HG02938 (cell line): ENCODE measurements around the gene TBC1D5.
"Not testable (repeated sequence)": the region's sequence is repeated elsewhere in the genome, so short reads cannot be mapped to it uniquely, and the experiment has no call there.

Experiments used
- ATAC-seq: cut with Tn5 transposase; IDR thresholded peaks from one replicate; pipeline ENCODE4 v1.9.1; 2021; ENCODE audit warnings: mild to moderate bottlenecking, moderate library complexity; ENCODE audit not compliant: unreplicated experiment

TBC1D5 gene

DNA sequence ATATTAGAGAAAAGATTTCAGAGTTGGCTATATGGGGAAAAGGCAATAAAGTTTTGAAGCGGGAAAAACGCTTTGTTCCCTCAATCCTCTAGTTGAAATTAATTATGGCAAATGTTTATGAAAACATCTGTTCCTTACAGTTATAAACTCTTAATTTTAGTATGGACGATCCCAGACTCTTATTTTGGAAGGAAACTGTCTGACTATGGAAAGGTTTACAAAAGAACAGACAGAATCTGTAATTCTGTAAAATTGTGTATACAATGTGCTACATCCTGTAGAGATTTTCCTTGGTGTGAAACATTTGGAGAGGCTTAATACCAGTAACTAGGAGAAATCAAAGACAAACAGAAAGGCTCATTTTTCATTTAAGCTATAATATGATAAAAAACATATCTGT is 311.8 kb downstream of the TBC1D5 start:
- ATAC-seq, result no peak

DNA sequence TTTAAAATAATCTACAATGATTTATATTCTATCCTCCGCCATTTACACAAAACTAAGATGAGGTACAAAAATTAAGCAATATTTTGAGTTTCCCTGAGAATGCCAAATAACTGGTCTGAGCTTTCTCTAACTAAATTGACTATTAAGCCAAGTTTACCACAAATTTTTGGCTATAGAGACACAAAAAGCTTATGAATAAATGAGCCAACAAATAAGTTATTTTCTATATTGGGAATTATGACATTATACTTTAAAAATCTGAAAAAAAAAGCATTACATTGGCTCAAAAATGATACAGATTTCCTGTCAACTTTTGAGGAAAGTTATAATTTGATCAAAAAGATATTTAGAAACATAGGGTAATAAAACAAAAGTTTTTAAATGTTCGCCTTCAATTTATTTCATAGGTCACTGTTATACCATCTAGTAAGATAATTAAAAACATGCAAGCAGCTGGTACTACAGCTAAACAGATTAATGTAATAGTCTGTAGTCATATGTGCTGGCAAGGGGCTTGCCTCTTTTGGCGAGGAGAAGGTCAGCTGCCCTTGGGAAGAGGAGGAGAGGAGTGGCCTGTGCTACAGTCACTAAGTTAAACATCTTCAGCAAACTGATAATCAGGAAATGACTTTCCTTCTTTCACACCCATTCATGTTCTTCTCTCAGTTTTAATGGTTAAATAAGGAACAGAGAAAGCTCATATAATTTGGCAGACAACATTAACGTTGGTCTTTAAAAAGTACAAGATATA is 318.5 kb downstream of the TBC1D5 start:
- no peak for ATAC-seq

DNA sequence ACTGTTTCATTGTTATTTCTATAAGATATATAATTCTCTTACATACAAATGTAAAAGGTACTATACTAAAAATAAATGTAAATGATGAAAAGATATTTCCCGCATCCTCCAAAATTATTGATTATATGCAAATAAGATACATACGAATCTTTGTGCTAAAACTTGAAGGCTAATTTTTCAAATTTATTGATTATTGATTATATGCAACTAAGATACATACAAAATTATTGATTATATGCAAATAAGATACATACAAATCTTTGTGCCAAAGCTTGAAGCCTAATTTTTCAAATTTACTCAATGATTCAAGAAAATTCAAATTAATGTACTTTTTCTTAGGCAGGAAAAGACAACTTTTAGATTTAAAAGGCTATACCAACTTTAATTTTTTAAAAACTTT is 319.8 kb downstream of the TBC1D5 start:
- no peak for ATAC-seq

DNA sequence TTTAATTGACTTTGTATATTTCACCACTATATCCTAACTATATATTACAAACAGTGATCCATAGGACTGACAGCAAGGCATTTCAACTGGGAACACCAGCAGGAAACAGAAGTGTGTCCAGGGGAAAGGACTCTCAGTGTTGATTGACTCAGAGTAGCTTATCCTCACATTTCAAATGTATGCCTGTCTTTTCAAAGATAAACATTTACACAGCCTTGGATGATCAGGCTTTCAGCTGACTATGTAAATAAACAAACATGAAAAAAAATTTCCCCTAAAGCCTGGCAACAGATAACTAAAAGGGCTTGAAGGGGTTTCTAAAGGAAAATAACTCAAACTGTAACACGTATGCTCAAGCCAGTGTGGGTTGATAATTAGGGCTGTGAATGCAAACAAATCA is 321.8 kb downstream of the TBC1D5 start:
- no peak for ATAC-seq

DNA sequence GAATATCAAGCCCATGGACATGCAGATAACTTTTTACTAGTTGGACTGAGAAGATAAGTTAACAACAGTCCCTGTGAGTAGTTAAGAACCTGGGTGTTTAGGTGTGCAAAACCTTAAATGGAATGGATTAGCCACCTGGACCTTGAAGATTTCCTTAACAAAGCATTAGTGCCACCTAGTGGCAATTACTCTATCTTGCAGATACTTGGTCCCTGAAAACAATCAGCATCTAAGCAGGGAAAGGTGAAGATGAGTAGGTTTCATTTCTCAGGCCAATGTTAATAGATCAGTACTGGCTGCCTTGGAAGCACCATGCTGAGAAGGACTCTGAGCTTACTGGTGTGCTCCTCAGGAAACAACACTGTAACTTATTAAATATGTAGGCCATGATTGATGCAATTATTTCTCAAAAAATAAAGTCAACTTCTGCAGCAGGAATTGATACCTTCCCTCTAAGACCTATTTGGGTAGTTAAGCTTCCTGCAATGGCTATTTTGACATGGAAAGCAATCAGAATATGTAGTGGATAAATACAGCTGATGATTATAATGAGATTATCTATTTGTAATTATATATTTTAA is 329.4 kb downstream of the TBC1D5 start:
- peak; percentile 83 for ATAC-seq

DNA sequence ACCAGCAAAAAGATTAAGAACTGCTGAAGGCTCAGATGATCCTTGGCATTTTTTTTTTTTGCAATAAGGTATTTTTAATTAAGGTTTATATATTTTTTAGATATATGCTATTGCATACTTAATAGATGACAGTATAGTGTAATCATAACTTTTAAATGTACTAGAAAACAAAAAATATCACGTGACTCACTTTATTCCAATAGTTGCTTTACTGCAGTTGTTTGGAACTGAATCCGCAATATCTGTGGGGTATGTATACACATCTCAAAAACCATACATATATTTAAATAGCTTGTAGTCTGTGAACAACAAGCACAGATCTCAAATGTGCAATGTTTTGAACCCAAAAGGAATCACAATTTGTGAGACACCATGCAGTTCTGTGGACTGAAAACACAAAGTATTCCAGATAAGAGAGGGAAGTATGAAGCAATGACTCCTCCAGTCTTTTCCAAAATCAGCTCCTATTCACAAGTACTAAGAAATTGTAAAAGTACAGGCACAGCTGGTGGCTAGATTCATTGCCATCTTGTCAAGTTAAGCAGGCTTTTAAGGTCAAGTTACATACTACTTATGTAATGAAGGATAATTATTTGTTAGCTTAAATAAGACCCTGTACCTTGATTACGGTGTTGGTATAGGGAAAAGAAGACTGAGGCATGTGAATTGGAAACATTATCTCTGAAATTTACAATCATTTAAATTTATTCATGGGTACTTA is 331.1 kb downstream of the TBC1D5 start:
- ATAC-seq, result no peak

DNA sequence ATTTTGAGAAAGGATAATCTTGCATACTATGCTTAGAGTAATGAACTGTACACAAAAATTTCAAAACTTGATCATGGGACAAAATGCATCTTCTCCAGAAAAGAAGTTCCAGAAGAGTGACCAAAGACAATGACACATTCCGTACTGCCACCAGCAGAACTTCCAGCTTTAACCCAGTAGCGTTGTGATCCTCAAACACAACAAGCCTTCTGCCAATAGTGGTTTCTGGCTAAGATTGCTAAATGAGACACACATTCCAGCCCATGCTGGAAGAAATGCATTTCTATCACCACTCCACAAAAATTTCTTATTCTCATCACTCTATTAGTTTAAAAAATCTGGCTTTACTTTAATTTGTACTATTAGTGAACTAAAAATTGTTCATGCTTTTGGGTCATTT is 334.9 kb downstream of the TBC1D5 start:
- no peak for ATAC-seq

DNA sequence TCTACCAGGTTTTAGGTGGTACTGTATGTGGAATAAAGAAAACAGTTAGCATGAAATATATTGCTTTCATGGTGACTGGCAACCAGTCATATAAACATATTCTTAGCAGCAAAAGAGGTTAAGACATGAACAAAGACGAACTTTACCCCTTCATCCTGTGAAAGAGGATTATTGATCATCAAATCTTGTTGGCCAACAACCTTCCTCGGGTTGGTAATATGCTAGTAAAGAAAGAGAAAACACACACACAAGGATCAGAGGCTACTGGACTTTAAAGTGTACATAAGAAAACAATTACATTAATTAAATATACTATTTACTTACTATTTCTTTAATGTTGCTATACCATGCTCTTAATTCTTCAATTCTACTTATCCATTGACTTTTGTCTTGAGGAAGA is 337.9 kb downstream of the TBC1D5 start:
- no peak for ATAC-seq

DNA sequence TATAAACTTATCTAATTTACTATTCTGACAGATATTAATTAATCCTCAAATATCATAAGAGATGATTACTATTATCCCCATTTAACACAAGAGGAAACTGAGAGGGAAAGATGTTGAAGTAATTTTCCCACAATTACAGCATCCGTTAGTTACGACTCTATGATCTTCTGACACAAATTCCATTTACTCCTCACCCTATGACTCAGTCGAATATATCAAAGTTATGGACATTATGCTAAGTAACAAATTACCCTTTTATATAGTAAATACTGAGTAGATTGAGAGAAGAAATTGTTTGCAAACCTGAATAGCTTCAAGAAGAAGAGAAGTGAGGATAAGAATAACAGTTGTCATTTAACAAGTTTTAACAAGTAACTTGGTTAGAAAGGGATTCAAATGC is 340.0 kb downstream of the TBC1D5 start:
- no peak for ATAC-seq

DNA sequence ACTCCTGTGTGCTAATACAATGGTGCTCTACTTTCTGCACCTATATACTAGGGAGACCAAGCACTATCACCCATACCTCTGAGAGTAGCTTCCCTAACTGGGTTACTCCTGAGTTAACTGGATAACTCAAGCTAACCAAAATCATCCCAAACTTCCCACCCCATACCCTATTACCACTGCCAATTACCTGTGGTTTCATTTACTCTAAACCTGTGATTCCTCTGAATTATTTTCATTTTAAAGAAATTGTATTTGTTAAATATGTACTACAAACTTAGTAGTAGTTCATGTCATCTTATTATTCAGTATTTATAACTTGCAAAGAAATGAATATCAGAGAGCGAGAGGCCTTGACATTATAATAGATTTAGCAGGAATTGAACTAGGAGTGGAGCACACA is 340.5 kb downstream of the TBC1D5 start:
- ATAC-seq, result no peak

DNA sequence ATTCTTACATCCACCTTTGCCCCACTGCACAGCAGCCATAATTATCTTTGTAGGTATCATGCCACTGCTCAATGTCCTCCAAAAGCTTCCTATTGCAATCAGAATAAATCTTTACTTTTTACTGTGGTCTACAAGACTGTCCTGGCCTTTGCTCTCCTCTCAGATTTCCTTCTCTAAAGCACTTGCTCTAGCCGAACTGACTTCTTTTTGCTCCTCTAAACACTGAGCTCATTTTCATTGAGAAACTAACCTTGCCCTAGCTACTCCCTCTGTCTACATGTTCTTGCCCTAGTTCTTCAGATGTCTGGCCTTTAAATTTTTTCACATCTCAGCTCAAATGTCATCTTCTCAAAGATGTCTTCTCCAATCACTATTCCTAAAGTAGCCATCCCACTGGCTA is 342.8 kb downstream of the TBC1D5 start:
- peak; percentile 28 for ATAC-seq

DNA sequence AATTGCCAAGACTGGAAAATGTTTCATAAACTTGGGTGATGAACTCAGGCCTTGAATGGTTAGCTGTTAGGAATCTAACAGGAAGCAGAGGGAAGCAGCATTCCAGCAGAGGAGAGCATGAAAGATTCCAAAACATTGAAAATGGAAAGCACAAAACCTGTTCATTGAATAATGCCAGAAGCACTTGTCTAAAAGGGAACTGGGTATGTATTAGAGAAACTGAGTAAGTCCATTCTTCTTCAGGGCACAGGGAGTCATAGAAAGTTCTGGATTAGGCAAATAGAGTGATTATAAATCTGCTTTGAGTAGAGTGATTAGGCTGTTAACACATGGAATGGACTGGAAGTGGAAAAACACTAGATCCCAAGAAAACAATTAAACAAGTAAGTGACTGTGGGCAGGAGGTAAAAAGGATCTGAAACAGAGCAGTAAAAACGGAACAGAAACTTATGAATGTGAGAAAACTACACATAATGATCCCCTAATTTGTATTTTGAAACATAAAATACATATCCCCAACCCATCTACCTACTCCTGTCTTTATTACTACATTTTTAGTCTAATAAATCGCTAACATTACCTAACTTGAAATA is 343.4 kb downstream of the TBC1D5 start:
- ATAC-seq, result peak; percentile 99

DNA sequence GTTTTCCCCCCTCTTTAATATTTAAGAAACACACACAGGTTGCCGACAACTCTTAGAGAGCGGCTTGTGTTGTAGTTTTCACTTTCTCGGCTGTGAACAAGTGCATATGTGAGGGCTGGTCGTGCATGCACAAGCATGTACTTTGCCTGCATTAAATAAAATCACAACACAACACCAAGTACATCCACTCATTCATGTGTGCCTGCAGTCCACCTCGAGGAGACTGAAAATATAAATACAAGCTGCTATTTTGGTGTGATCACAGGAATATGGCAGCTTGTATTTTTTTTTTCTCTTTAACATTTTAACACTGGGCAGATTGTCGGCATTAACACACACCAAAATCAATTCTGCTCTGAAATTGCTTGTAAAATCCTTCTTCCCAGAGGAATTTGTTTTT is 346.4 kb downstream of the TBC1D5 start:
- ATAC-seq, result no peak

DNA sequence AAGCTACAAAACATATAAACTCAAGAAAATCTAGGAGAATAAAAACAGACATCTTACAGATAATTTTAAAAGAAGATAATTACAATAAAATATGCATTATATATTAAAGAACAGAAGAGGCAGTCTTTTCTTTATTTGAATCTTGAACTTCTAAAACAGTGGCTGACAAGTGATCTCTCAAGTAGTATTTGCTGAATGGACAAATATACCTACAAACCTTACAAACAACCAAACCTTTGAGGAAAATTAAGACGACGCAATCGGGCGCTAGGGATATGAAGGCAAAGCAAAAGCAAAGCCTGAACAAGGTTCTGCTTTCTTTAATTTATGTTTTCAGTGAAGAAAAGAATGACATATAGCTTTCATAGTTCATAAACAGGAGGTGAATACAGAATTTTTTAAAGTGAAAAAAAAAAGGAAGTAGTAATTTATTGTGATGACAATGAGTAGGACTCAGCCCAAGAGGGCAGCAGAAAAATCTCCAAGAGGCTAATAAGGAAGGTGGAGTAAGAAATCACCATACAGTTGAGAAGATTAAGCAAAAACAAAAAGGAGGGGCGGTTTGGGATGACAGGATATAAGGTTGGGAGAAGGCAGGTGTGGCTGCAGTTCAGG is 347.8 kb downstream of the TBC1D5 start:
- no peak for ATAC-seq

DNA sequence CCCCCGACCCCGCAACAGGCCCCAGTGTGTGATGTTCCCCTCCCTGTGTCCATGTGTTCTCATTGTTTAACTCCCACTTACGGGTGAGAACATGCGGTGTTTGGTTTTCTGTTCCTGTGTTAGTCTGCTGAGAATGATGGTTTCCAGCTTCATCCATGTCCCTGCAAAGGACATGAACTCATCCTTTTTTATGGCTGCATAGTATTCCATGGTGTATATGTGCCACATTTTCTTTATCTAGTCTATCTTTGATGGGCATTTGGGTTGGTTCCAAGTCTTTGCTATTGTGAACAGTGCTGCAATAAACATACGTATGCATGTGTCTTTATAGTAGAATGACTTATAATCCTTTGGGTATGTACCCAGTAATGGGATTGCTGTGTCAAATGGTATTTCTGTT is 349.9 kb downstream of the TBC1D5 start:
- ATAC-seq, result not testable (repeated sequence)

DNA sequence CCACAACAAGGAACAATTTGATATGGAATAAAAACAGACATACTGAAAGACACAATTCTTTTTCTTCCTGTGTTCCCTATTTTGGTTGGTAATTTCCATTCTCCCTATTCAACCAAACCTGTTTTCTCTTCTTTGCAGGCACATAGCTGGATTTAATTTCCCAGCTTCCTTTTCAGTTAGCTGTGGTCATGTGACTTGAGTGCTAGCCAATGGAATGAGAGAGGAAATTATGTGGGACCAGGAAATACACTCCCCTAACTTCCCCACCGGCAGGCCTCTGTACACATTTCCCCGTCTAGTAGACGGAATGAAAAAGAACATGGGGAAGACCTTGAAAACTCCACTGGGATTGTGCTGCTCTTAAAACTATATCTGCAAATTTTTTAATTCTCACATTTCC is 351.6 kb downstream of the TBC1D5 start:
- ATAC-seq, result no peak

DNA sequence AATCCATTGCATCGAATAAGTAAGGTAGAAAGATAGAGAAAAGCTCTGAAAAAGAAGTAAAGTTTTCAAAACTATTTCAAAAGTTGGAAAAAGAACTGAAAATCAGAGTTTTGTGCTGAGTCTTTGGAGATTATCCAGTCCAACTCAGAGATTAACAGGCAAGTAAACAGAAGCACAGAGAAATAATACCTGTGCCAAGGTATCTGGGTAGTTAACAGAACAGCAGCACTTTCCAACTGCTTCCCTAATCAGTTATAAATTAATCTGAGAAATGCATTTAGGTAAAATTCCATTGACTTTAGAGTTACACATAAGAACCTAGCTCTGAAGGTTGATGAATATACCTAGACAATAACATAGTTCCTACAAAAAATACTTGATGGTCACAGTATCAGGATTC is 355.3 kb downstream of the TBC1D5 start:
- ATAC-seq, result no peak

DNA sequence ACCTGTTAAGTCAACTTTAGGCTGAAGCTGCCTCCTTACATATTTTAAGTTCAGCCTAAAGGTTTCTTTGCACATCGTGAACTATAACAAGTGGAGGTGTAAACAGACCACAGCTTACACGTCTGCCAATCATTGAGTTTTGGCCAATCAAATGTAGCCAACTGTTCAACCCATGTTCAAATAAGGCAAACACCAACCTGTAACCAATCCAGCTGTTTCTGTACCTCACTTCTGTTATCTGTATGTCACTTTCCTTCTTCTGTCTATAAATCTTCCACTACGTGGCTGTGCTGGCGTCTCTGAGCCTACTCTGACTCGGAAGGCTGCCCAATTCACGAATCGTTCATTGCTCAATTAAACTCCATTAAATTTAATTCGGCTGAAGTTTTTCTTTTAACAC is 356.0 kb downstream of the TBC1D5 start:
- no peak for ATAC-seq

DNA sequence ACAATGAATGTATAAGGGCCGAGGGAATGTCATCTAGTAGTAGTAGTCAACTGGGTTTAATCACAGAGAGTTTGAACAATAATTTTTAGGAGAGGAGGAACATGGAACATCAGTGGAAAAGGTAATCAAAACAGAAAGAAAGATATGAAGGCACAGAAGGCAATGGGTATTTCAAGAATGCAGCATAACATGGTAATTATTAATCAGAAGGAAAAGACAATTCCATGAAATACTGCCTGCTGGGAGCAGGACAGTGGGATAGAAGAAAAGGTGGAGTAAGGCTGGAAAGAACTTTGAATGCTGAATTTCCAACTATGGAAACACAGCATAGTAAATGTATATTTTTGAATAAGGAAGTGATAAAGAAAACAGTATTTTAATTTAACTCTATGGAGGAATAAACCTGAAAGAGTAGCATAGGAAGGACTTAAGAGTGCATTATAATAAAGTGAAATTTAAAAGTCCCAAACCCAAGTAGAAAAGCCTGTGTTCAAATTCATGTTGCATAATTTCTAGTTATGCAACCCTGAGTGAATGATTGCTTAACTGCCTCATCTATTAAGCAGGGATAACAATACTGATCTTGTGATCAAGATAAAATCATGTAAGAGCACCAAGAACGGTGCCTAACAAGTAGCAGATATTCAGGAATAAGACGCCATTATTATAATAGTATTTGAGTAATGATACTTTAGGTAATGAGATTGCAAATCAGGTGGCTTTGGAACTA is 357.7 kb downstream of the TBC1D5 start:
- no peak for ATAC-seq

DNA sequence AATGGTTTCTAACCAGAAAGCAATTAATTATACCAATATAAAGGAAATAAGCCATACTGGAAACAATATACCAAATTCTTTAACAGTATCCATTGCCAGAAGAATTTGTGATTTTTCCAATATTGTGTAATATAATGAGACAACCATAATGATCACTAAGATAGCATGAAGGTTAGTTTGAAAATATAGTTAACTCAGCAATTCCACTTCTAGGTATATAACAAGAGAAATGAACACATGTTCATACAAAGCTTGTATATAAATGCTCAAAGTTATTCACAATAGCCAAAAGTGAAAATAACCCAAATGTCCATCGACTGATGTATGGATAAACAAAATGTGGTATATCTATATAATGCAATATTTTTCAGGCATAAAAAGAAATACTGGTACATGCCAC is 369.1 kb downstream of the TBC1D5 start:
- no peak for ATAC-seq
